Astrocyte of the cerebellum (primary cell): ENCODE data around the gene MAEA.

Source experiments
- DNase-seq: peaks from one replicate; pipeline ENCODE4 v3.0.0-alpha.2; 2011; ENCODE audit warnings: low read depth
- H3K4me3 ChIP-seq: 2 replicates; pipeline ENCODE4 v1.5.1; 2011; ENCODE audit warnings: mild to moderate bottlenecking, low read depth, low read length, moderate library complexity
- CTCF ChIP-seq: IDR thresholded peaks from 2 replicates; pipeline ENCODE4 v1.5.1; 2012; ENCODE audit warnings: low read length, low read depth, moderate library complexity, mild to moderate bottlenecking; ENCODE audit errors: missing control alignments
- in situ Hi-C: cut with HindIII; loops from 2 replicates; pipeline ENCODE4 v1.10.0; 2017; ENCODE audit warnings: low sequenced_read_pairs

Gene MAEA

GRCh38 chr4:1255151-1255550, 34.5 kb upstream of the MAEA start:
- DNase-seq, result no peak
- TF ChIP-seq CTCF, result no peak
- H3K4me3 ChIP-seq, result no peak overlapping the region
- in situ Hi-C loops, result no loop called here

GRCh38 chr4:1255699-1256098, 34.0 kb upstream of the MAEA start:
- TF ChIP-seq CTCF, result no peak
- no peak for DNase-seq
- in situ Hi-C loops, result no loop called here
- H3K4me3 ChIP-seq, result no peak overlapping the region

- in situ Hi-C loops, result no loop called here
- H3K4me3 ChIP-seq, result no peak overlapping the region
- DNase-seq, result no peak
- TF ChIP-seq CTCF, result no peak
Measured at GRCh38 chr4:1258457-1258856, 31.2 kb upstream of the MAEA start.

- no peak for TF ChIP-seq CTCF
- H3K4me3 ChIP-seq, result no peak overlapping the region
- in situ Hi-C loops, result no loop called here
- no peak for DNase-seq
Measured at GRCh38 chr4:1259966-1260365, 29.7 kb upstream of the MAEA start.

- in situ Hi-C loops, result no loop called here
- no peak for DNase-seq
- no peak overlapping the region for H3K4me3 ChIP-seq
- no peak for TF ChIP-seq CTCF
Measured at GRCh38 chr4:1260418-1261106, 29.1 kb upstream of the MAEA start.

GRCh38 chr4:1261107-1261928, 28.4 kb upstream of the MAEA start:
- DNase-seq, result no peak
- in situ Hi-C loops, result no loop called here
- no peak overlapping the region for H3K4me3 ChIP-seq
- no peak for TF ChIP-seq CTCF
